ENCODE results near the gene ABCC5. TPM values are rescaled to one million over a fixed set of nuclear protein-coding genes. Genes with fewer than 3 reads are reported as not detected.

Gene ABCC5
- total RNA-seq, 1 experiment from 2014 or later: 151 TPM

DNA sequence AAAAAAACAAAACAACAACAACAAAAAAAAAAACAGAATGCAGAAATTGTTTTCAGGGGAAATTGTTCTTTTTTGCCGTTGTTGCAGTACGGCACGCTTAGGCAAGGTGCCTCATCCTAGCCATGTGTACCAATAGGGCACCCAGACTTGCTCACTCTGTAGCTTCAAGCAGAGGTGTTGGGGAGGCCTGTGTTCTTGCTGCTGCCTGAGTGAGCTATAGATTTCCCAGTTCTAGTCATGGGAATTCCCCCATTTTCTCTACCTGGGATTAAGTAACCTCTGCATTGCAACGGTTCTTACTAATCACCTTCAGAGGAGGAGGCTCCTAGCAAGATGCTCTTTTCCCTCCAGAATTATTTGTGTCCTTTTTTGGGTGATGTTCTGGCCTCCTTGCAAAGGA lies 120.1 kb downstream of the ABCC5 start:
- H3K4me2 ChIP-seq: no peak overlapping the region
- no peaks in the 10 kb centered on the region for H3K9me2 ChIP-seq (ENCODE audit: insufficient read depth)
- no peaks in the 10 kb centered on the region for H3F3A ChIP-seq (ENCODE audit: insufficient read depth, low read depth)
- H3K36me3 ChIP-seq (ENCODE audit: low read depth): no peaks in the 10 kb centered on the region
- no peak overlapping the region for H3K27ac ChIP-seq
- H3K4me3 ChIP-seq: no peak overlapping the region
- DNase-seq: no peak
- no peaks in the 10 kb centered on the region; the same call in 1 of the 2 replicates for H3K9me3 ChIP-seq (ENCODE audit: insufficient read depth, low read depth)
- intact Hi-C loops (cut with micrococcal nuclease; ENCODE audit: unreplicated experiment): no loop called here
- no peaks in the 10 kb centered on the region for H3K4me1 ChIP-seq (replicated peaks; ENCODE audit: insufficient read depth)
- no TSS peak for BruUV-seq (replicated peaks)
- POLR2A ChIA-PET (ENCODE audit: unreplicated experiment): interaction anchor here (0.6 kb wide), 1 partner anchor 972 kb away, joined by 5 read pairs; no protein-coding TSS in a partner anchor
- H3K27me3 ChIP-seq (ENCODE audit: insufficient read depth, low read depth): no peaks in the 10 kb centered on the region
- no peak overlapping the region for H2AFZ ChIP-seq
- H3K79me2 ChIP-seq (ENCODE audit: low read depth): no peaks in the 10 kb centered on the region
- TF ChIP-seq, protein P1, sequence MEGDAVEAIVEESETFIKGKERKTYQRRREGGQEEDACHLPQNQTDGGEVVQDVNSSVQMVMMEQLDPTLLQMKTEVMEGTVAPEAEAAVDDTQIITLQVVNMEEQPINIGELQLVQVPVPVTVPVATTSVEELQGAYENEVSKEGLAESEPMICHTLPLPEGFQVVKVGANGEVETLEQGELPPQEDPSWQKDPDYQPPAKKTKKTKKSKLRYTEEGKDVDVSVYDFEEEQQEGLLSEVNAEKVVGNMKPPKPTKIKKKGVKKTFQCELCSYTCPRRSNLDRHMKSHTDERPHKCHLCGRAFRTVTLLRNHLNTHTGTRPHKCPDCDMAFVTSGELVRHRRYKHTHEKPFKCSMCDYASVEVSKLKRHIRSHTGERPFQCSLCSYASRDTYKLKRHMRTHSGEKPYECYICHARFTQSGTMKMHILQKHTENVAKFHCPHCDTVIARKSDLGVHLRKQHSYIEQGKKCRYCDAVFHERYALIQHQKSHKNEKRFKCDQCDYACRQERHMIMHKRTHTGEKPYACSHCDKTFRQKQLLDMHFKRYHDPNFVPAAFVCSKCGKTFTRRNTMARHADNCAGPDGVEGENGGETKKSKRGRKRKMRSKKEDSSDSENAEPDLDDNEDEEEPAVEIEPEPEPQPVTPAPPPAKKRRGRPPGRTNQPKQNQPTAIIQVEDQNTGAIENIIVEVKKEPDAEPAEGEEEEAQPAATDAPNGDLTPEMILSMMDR (conservative IDR thresholded peaks at IDR 0.05): no peak
- no peak for TF ChIP-seq EZH2 (IDR thresholded peaks at IDR 0.05; ENCODE audit: low read depth)
- CTCF ChIA-PET: interaction anchor here (0.5 to 2.3 kb wide), 6 partner anchors 21 to 359 kb away, joined by 3 to 12 read pairs (median 6); partner anchors contain the start of gene ABCC5
- no peaks in the 10 kb centered on the region for H4K20me1 ChIP-seq (ENCODE audit: insufficient read depth)

DNA sequence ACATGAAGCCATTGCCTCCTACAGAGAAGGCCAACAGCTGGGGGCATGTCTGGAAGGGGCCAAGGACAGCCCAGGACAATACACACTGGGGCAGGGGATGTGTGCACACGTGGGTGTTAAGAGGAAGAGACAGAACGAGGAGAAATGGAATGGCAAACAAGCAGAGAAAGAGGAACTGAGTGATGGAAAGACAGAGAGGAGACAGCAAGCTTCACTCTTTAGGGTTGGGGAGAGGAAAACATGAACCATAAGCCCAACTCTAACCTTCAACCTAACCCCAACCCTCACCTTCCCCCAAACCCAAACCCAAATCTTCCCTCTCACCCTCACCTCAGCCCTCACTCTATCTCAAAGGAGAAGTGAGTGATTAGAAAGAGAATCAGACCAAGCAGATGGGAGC lies 121.1 kb downstream of the ABCC5 start:
- Histone ChIP-seq H3K4me2 (no peak overlapping the region), H3K27me3 (ENCODE audit: insufficient read depth, low read depth) (no peaks in the 10 kb centered on the region), H3K36me3 (ENCODE audit: low read depth) (no peaks in the 10 kb centered on the region), H3K9me2 (ENCODE audit: insufficient read depth) (no peaks in the 10 kb centered on the region), H3K27ac (no peak overlapping the region), H4K20me1 (ENCODE audit: insufficient read depth) (no peaks in the 10 kb centered on the region), H2AFZ (no peak overlapping the region), H3K4me3 (no peak overlapping the region), H3F3A (ENCODE audit: insufficient read depth, low read depth) (no peaks in the 10 kb centered on the region), H3K9me3 (ENCODE audit: insufficient read depth, low read depth) (no peaks in the 10 kb centered on the region; the same call in 1 of the 2 replicates), H3K79me2 (ENCODE audit: low read depth) (no peaks in the 10 kb centered on the region), H3K4me1 (replicated peaks; ENCODE audit: insufficient read depth) (no peaks in the 10 kb centered on the region)
- BruUV-seq (replicated peaks): no TSS peak
- CTCF ChIA-PET: interaction anchor here (1.2 to 1.9 kb wide), 2 partner anchors 8 to 38 kb away, joined by 3 to 5 read pairs; no protein-coding TSS in a partner anchor
- no peak for DNase-seq
- intact Hi-C loops (cut with micrococcal nuclease; ENCODE audit: unreplicated experiment): no loop called here
- POLR2A ChIA-PET (ENCODE audit: unreplicated experiment): no interaction called here
- TF ChIP-seq EZH2 (IDR thresholded peaks at IDR 0.05; ENCODE audit: low read depth): no peak
- TF ChIP-seq, protein P1 (conservative IDR thresholded peaks at IDR 0.05): no peak

DNA sequence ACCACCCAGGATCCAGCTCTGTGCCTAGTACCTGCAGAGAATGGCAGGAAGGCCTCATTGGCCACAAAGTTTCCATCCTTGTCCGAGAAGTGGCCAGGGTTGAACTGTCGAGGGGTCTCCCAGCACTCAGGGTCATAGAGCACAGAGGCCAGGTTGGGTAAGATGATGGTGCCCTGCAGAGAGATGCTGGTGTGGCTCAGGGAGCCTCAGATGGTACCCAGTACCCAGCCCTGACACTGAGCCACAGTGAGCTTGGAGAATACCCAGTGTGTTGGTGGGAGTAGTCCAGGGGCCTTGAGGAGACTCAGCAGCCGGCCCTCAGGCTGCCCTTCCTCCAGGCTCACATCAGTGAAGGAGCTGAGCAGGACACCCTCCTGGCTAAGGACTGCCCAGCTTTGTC lies 121.5 kb downstream of the ABCC5 start:
- H3K27ac ChIP-seq: no peak overlapping the region
- POLR2A ChIA-PET (ENCODE audit: unreplicated experiment): no interaction called here
- intact Hi-C loops (cut with micrococcal nuclease; ENCODE audit: unreplicated experiment): no loop called here

More for the DNA sequence above, 121.5 kb downstream of the ABCC5 start:
- no peak overlapping the region for H3K4me2 ChIP-seq
- CTCF ChIA-PET: interaction anchor here (0.6 to 1.9 kb wide), 7 partner anchors 8 to 393 kb away, joined by 3 to 12 read pairs (median 4); partner anchors contain the start of gene DVL3
- no peaks in the 10 kb centered on the region for H3K27me3 ChIP-seq (ENCODE audit: insufficient read depth, low read depth)
- no peaks in the 10 kb centered on the region for H3K9me2 ChIP-seq (ENCODE audit: insufficient read depth)
- H2AFZ ChIP-seq: no peak overlapping the region
- H3K9me3 ChIP-seq (ENCODE audit: insufficient read depth, low read depth): no peaks in the 10 kb centered on the region; the same call in 1 of the 2 replicates
- H3K79me2 ChIP-seq (ENCODE audit: low read depth): no peaks in the 10 kb centered on the region
- no peaks in the 10 kb centered on the region for H3F3A ChIP-seq (ENCODE audit: insufficient read depth, low read depth)
- TF ChIP-seq, protein P1 (conservative IDR thresholded peaks at IDR 0.05): no peak
- TF ChIP-seq EZH2 (IDR thresholded peaks at IDR 0.05; ENCODE audit: low read depth): no peak
- no peaks in the 10 kb centered on the region for H3K36me3 ChIP-seq (ENCODE audit: low read depth)
- no peak overlapping the region for H3K4me3 ChIP-seq
- H3K4me1 ChIP-seq (replicated peaks; ENCODE audit: insufficient read depth): no peaks in the 10 kb centered on the region
- no peak for DNase-seq
- BruUV-seq (replicated peaks): no TSS peak
- no peaks in the 10 kb centered on the region for H4K20me1 ChIP-seq (ENCODE audit: insufficient read depth)

Measured in PC-9 (cell line).